Endothelial cell of umbilical vein (primary cell): ENCODE data around the gene CTBP1. TPM values are rescaled to one million over a fixed set of nuclear protein-coding genes. Genes with fewer than 3 reads are reported as not detected.

Source experiments
- BruUV-seq: library from RNA; stranded (reverse); fragments of 400-500 nt; replicated peaks from 2 replicates; lab custom pipeline; 2021; lab: Mats Ljungman, UMichigan
- CTCF ChIA-PET: fragments of 300-600, 350-600 bp; sonication (Branson Sonifier 250); formaldehyde crosslinking; loops from one replicate; lab custom pipeline; 2021; ENCODE audit warnings: antibody characterized with exemption, inconsistent platforms; lab: Charles Lee
- POLR2A ChIA-PET: fragments of 300-600, 350-600 bp; sonication (Branson Sonifier 250); formaldehyde crosslinking; loops from one replicate; lab custom pipeline; 2021; ENCODE audit warnings: antibody characterized with exemption, inconsistent platforms; lab: Charles Lee
- DNase-seq: peaks from one replicate; pipeline ENCODE4 v3.0.0-alpha.2; 2011; ENCODE audit warnings: low read depth, low spot score
- FAIRE-seq: peaks from 2 replicates; lab custom pipeline; 2011; peaks lifted over from hg19 to GRCh38; lab: Jason Lieb, UNC
- H2AFZ ChIP-seq: 2 replicates; pipeline ENCODE4 v1.6.0; 2012; ENCODE audit warnings: low read depth, low read length, control low read depth, inconsistent platforms
- H3K27ac ChIP-seq: 2 replicates; pipeline ENCODE4 v1.5.1; 2011; ENCODE audit warnings: low read depth, mild to moderate bottlenecking, control low read depth, low read length, moderate library complexity; ENCODE audit not compliant: insufficient read depth
- H3K27me3 ChIP-seq, 2 experiments: 2 replicates each; pipeline versions ENCODE4 v1.6.0 to v1.6.1; 2011; ENCODE audit warnings: low read length in 2 of 2, mixed read lengths in 1 of 2; ENCODE audit not compliant: control insufficient read depth in 2 of 2, insufficient read depth in 2 of 2
- H3K36me3 ChIP-seq, 2 experiments: 2 replicates in 1 of 2; 3 replicates in 1 of 2; pipeline ENCODE4 v1.5.1; 2011; ENCODE audit warnings: low read length in 2 of 2, mild to moderate bottlenecking in 1 of 2, moderate library complexity in 1 of 2; ENCODE audit not compliant: control insufficient read depth in 2 of 2, insufficient read depth in 2 of 2; ENCODE audit errors: extremely low read depth in 1 of 2
- H3K4me1 ChIP-seq: 3 replicates; pipeline ENCODE4 v1.5.1; 2011; ENCODE audit warnings: mild to moderate bottlenecking, low read length; ENCODE audit not compliant: control insufficient read depth, insufficient read depth; ENCODE audit errors: extremely low read depth
- H3K4me2 ChIP-seq: 2 replicates; pipeline ENCODE4 v1.6.1; 2011; ENCODE audit warnings: low read length, control low read depth, mixed read lengths; ENCODE audit not compliant: insufficient read depth
- H3K4me3 ChIP-seq, 3 experiments: fragments of 200-600 bp in 1 of 3; sonication (generic), shearing (Covaris generic) in 1 of 3; replicated peaks in 1 of 3; 2 replicates each; pipeline ENCODE4 v1.5.1; 2011 to 2016; ENCODE audit warnings: control low read depth in 3 of 3, low read length in 3 of 3, mild to moderate bottlenecking in 2 of 3, inconsistent platforms in 1 of 3, low read depth in 1 of 3, moderate library complexity in 1 of 3; ENCODE audit not compliant: insufficient read depth in 1 of 3
- H3K79me2 ChIP-seq: 2 replicates; pipeline ENCODE4 v1.6.0; 2012; ENCODE audit warnings: low read length, inconsistent platforms; ENCODE audit not compliant: control insufficient read depth, insufficient read depth
- H3K9ac ChIP-seq: replicated peaks from 2 replicates; pipeline ENCODE3; 2011; ENCODE audit warnings: low read length, control low read depth; ENCODE audit not compliant: insufficient read depth; ENCODE audit errors: extremely low read depth
- H3K9me1 ChIP-seq: replicated peaks from 3 replicates; pipeline ENCODE4 v1.6.0; 2011; ENCODE audit warnings: mild to moderate bottlenecking, low read length; ENCODE audit not compliant: control insufficient read depth, insufficient read depth; ENCODE audit errors: extremely low read depth
- H3K9me3 ChIP-seq: replicated peaks from 2 replicates; pipeline ENCODE4 v1.5.1; 2012; ENCODE audit warnings: low read length, inconsistent platforms; ENCODE audit not compliant: control insufficient read depth, insufficient read depth
- H4K20me1 ChIP-seq: replicated peaks from 2 replicates; pipeline ENCODE3; 2011; ENCODE audit warnings: mild to moderate bottlenecking, low read length; ENCODE audit not compliant: control insufficient read depth, insufficient read depth; ENCODE audit errors: extremely low read depth
- EZH2 ChIP-seq: IDR thresholded peaks from 2 replicates; pipeline ENCODE4 v1.6.1; 2012; ENCODE audit warnings: borderline replicate concordance, low read depth, mild to moderate bottlenecking, moderate library complexity, low read length, inconsistent platforms; ENCODE audit not compliant: severe bottlenecking
- FOS ChIP-seq: IDR thresholded peaks from 2 replicates; pipeline ENCODE4 v1.6.1; 2011; ENCODE audit warnings: mild to moderate bottlenecking, low read length, moderate library complexity, borderline replicate concordance; ENCODE audit not compliant: insufficient read depth
- GATA2 ChIP-seq: IDR thresholded peaks from 2 replicates; pipeline ENCODE4 v1.7.0; 2011; ENCODE audit warnings: low read depth, mild to moderate bottlenecking, moderate library complexity, mixed read lengths, low read length; ENCODE audit not compliant: insufficient read length, insufficient read depth
- JUN ChIP-seq: IDR thresholded peaks from 2 replicates; pipeline ENCODE4 v1.6.1; 2011; ENCODE audit warnings: borderline replicate concordance, low read depth; ENCODE audit not compliant: insufficient read length, insufficient read depth
- MYC ChIP-seq: IDR thresholded peaks from one replicate; pipeline ENCODE4 v1.6.1; 2011; ENCODE audit warnings: mild to moderate bottlenecking, low read depth, low read length
- POLR2A ChIP-seq: IDR thresholded peaks from 2 replicates; pipeline ENCODE4 v1.6.1; 2012; ENCODE audit warnings: low read depth, mild to moderate bottlenecking, control low read depth, low read length
- POLR2AphosphoS5 ChIP-seq: IDR thresholded peaks from 2 replicates; pipeline ENCODE4 v1.6.1; 2012; ENCODE audit warnings: low read depth, mild to moderate bottlenecking, control low read depth, low read length, moderate library complexity; ENCODE audit not compliant: insufficient read depth
- dilution Hi-C: fragments of 300-500 bp; cut with MboI; formaldehyde crosslinking; loops from one replicate; pipeline ENCODE4 v1.15.0; 2019; ENCODE audit warnings: low sequenced_read_pairs; ENCODE audit not compliant: extremely low pct_ligation_motif_present
- intact Hi-C: fragments of 100-400 bp; cut with micrococcal nuclease; formaldehyde crosslinking; loops from one replicate; pipeline ENCODE4 v1.10.0; 2022
- polyA plus RNA-seq, 4 experiments: library from polyadenylated mRNA; depleted of rRNA in 3 of 4; stranded (reverse) in 3 of 4; unstranded in 1 of 4; fragments of >200 nt; gene quantifications; 2 replicates each; pipeline versions ENCODE4 v1.2.1 to v1.2.3, GENCODE V29; 2011 to 2012; ENCODE audit warnings: missing spikeins in 1 of 4
- total RNA-seq: library from RNA; stranded (reverse); gene quantifications from 2 replicates; pipeline ENCODE4 v1.2.3, GENCODE V29; 2021
- TF ChIP-seq, protein P1 (sequence below), 2 donors: IDR thresholded peaks; 1 replicate in 1 of 2; 2 replicates in 1 of 2; pipeline ENCODE4 v1.5.1; 2011; ENCODE audit warnings: low read length in 2 of 2, mild to moderate bottlenecking in 2 of 2, moderate library complexity in 2 of 2, control low read depth in 1 of 2, inconsistent platforms in 1 of 2, low read depth in 1 of 2; ENCODE audit not compliant: insufficient read depth in 1 of 2; ENCODE audit errors: extremely low read depth in 1 of 2
- TF ChIP-seq, protein P2 (sequence below): IDR thresholded peaks from 2 replicates; pipeline ENCODE4 v1.6.1; 2011; ENCODE audit not compliant: insufficient read depth, insufficient read length

Gene CTBP1
- total and polyA plus RNA-seq, 2 donors (not counting 3 experiments of a cell fraction or from before 2014, with no cell fraction given): 165 to 167 TPM

DNA sequence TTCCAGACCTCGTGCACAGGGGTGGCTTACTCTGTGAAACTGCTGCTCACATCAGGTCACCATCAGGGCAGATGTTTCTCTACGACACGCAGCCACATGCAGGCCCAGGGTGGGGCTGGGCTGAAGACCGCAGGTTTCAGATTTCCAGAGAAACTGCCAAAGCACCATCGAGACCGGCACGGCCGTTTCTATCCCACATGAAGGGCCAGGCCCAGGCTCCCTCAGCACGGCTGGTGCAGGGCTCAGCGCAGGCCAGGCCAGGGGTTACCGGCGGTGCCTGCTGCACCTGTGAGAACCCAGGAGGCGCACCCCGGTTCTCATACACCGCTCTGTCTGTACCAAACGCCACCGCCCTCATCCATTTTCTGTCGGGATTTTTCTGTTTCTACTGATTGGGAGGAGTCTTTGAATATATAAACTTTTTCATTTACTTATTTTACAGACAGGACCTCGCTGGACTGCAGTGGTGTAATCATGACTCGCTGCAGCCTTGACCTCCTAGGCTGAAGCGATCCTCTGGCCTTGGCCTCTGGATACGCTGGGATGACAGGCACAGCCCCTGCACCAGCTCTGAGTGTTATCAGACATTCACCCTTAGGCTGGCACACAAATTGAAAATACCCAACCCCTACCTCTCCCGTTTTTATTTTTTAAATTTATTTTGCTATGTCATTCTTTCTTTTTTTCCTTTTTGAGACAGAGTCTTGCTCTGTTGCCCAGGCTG, 17.1 kb downstream of the CTBP1 start:
- H2AFZ ChIP-seq: no peak overlapping the region
- CTCF ChIA-PET: no interaction called here
- dilution Hi-C loops: no loop called here
- H3K36me3 ChIP-seq: peaks cover 5 to 51% of the 10 kb centered on the region in 2 experiments
- TF ChIP-seq, protein P1, sequence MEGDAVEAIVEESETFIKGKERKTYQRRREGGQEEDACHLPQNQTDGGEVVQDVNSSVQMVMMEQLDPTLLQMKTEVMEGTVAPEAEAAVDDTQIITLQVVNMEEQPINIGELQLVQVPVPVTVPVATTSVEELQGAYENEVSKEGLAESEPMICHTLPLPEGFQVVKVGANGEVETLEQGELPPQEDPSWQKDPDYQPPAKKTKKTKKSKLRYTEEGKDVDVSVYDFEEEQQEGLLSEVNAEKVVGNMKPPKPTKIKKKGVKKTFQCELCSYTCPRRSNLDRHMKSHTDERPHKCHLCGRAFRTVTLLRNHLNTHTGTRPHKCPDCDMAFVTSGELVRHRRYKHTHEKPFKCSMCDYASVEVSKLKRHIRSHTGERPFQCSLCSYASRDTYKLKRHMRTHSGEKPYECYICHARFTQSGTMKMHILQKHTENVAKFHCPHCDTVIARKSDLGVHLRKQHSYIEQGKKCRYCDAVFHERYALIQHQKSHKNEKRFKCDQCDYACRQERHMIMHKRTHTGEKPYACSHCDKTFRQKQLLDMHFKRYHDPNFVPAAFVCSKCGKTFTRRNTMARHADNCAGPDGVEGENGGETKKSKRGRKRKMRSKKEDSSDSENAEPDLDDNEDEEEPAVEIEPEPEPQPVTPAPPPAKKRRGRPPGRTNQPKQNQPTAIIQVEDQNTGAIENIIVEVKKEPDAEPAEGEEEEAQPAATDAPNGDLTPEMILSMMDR (IDR thresholded peaks at IDR 0.05; ENCODE audit: extremely low read depth in 1 of 2, insufficient read depth in 1 of 2, low read depth in 1 of 2, low read length in 2 of 2): no peak
- TF ChIP-seq EZH2 (no peak), MYC (no peak), FOS (no peak), JUN (no peak), POLR2AphosphoS5 (no peak), POLR2A (no peak), GATA2 (no peak)
- TF ChIP-seq, protein P2, sequence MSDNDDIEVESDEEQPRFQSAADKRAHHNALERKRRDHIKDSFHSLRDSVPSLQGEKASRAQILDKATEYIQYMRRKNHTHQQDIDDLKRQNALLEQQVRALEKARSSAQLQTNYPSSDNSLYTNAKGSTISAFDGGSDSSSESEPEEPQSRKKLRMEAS: no peak
- no peaks in the 10 kb centered on the region for H3K9me3 ChIP-seq
- peak overlapping the region; percentile 84 for H3K27ac ChIP-seq
- H3K79me2 ChIP-seq: peaks cover 8% of the 10 kb centered on the region
- no peaks in the 10 kb centered on the region for H3K9me1 ChIP-seq
- no peak overlapping the region for H3K4me2 ChIP-seq
- DNase-seq (no peak), FAIRE-seq (no peak)
- H3K4me3 ChIP-seq: no peak overlapping the region
- H4K20me1 ChIP-seq: no peaks in the 10 kb centered on the region
- intact Hi-C loops: no loop called here
- H3K4me1 ChIP-seq: peaks cover 22% of the 10 kb centered on the region
- H3K27me3 ChIP-seq: no peaks in the 10 kb centered on the region
- POLR2A ChIA-PET: no interaction called here
- H3K9ac ChIP-seq: no peak overlapping the region
- no TSS peak for BruUV-seq
